ENCODE measurements around the gene KCNN2.

GRCh38 chr5:114391321-114391720 is 29.5 kb downstream of the KCNN2 start:
- TF ChIP-seq EZH2 (IDR thresholded peaks at IDR 0.05; ENCODE audit: borderline replicate concordance, low read depth, low read length, poor library complexity, severe bottlenecking): no peak
- TF ChIP-seq CTCF (conservative IDR thresholded peaks at IDR 0.05; ENCODE audit: low read depth, low read length): no peak
